Breast epithelium (tissue), 3 donors: ENCODE measurements around the gene EPN2.

Experiments used
- CTCF ChIP-seq, 3 donors: fragments of 450-650 bp; IDR thresholded peaks; one replicate each; pipeline ENCODE4 v1.5.1; 2016 to 2017; ENCODE audit warnings: antibody characterized with exemption in 3 of 3, mild to moderate bottlenecking in 3 of 3, moderate library complexity in 3 of 3
- POLR2A ChIP-seq: fragments of 450-650 bp; IDR thresholded peaks from one replicate; pipeline ENCODE4 v1.6.1; 2016; ENCODE audit warnings: antibody characterized with exemption, mild to moderate bottlenecking, moderate library complexity
- POLR2AphosphoS5 ChIP-seq, 3 donors: sonication (generic); formaldehyde crosslinking; IDR thresholded peaks; one replicate each; pipeline ENCODE4 v1.6.1; 2017; ENCODE audit warnings: antibody characterized with exemption in 3 of 3

- no peak for TF ChIP-seq POLR2A
- no peak for TF ChIP-seq CTCF (IDR thresholded peaks at IDR 0.05)
- no peak for TF ChIP-seq POLR2AphosphoS5 (IDR thresholded peaks at IDR 0.05)
These were observed 27.1 kb downstream of the EPN2 start for GRCh38 chr17:19264268-19264667.
